Mesendoderm (in vitro differentiated cells): ENCODE data around the gene MYO16.
"Not testable (repeated sequence)": the region's sequence is repeated elsewhere in the genome, so short reads cannot be mapped to it uniquely, and the experiment has no call there.

Experiments used
- DNase-seq: peaks from one replicate; pipeline ENCODE4 v3.0.0; 2013
- H2AK5ac ChIP-seq: 2 replicates; pipeline ENCODE4 v1.6.1; 2013; ENCODE audit warnings: low read length, inconsistent platforms
- H2BK120ac ChIP-seq: 2 replicates; pipeline ENCODE4 v1.6.1; 2013; ENCODE audit warnings: low read depth, mild to moderate bottlenecking, low read length, moderate library complexity, mixed read lengths
- H2BK15ac ChIP-seq: replicated peaks from 2 replicates; pipeline ENCODE4 v1.6.1; 2013; ENCODE audit warnings: low read depth, mild to moderate bottlenecking, moderate library complexity
- H2BK5ac ChIP-seq: 2 replicates; pipeline ENCODE4 v1.6.1; 2013; ENCODE audit warnings: low read length, inconsistent platforms
- H3K18ac ChIP-seq: 2 replicates; pipeline ENCODE4 v1.6.1; 2013; ENCODE audit warnings: mild to moderate bottlenecking, low read length, mixed read lengths
- H3K23ac ChIP-seq: one replicate; pipeline ENCODE4 v1.6.1; 2013; ENCODE audit warnings: low read length
- H3K27ac ChIP-seq: 2 replicates; pipeline ENCODE4 v1.5.1; 2013; ENCODE audit warnings: low read depth, mild to moderate bottlenecking, inconsistent platforms, low read length, moderate library complexity
- H3K27me3 ChIP-seq: 2 replicates; pipeline ENCODE4 v1.6.1; 2013; ENCODE audit warnings: low read length, control low read depth, mild to moderate bottlenecking, inconsistent platforms; ENCODE audit not compliant: insufficient read depth, poor library complexity
- H3K36me3 ChIP-seq: 2 replicates; pipeline ENCODE4 v1.6.1; 2013; ENCODE audit warnings: low read length, inconsistent platforms; ENCODE audit not compliant: control insufficient read depth, insufficient read depth
- H3K4ac ChIP-seq: one replicate; pipeline ENCODE4 v1.6.1; 2013; ENCODE audit warnings: low read depth, mild to moderate bottlenecking, low read length, moderate library complexity
- H3K4me1 ChIP-seq: 2 replicates; pipeline ENCODE4 v1.6.1; 2013; ENCODE audit warnings: low read depth, low read length, inconsistent platforms; ENCODE audit not compliant: control insufficient read depth
- H3K4me2 ChIP-seq: 2 replicates; pipeline ENCODE4 v1.6.1; 2013; ENCODE audit warnings: low read length
- H3K4me3 ChIP-seq: 2 replicates; pipeline ENCODE4 v1.5.1; 2013; ENCODE audit warnings: mild to moderate bottlenecking, low read length
- H3K56ac ChIP-seq: one replicate; pipeline ENCODE4 v1.6.1; 2013; ENCODE audit warnings: low read length
- H3K79me1 ChIP-seq: 2 replicates; pipeline ENCODE4 v1.6.1; 2013; ENCODE audit warnings: low read length, inconsistent platforms
- H3K79me2 ChIP-seq: 2 replicates; pipeline ENCODE4 v1.6.1; 2013; ENCODE audit warnings: mild to moderate bottlenecking, low read length; ENCODE audit not compliant: control insufficient read depth, insufficient read depth
- H3K9ac ChIP-seq: 2 replicates; pipeline ENCODE4 v1.6.1; 2013; ENCODE audit warnings: low read length, inconsistent platforms
- H4K5ac ChIP-seq: one replicate; pipeline ENCODE4 v1.6.1; 2013; ENCODE audit warnings: low read length
- H4K8ac ChIP-seq: one replicate; pipeline ENCODE4 v1.6.1; 2013; ENCODE audit warnings: low read depth, mild to moderate bottlenecking, control low read depth, low read length, moderate library complexity
- WGBS: extraction: QIAGEN DNeasy Blood & Tissue Kit; methylation state at CpG from one replicate; pipeline ENCODE4 v1.1.7; 2013; ENCODE audit warnings: low lambda C conversion rate, missing lambda C conversion rate; ENCODE audit not compliant: insufficient coverage; ENCODE audit errors: extremely low coverage; 5-methylcytosine and 5-hydroxymethylcytosine counted together

Gene MYO16

GRCh38 chr13:108777421-108778420, 148.3 kb downstream of the MYO16 start:
- Histone ChIP-seq H3K9ac (no peak overlapping the region), H4K8ac (no peak overlapping the region), H3K4me1 (peaks cover 8% of the 10 kb centered on the region), H2BK5ac (peak overlapping the region; percentile 25), H2AK5ac (no peak overlapping the region), H3K56ac (no peak overlapping the region), H3K79me2 (no peaks in the 10 kb centered on the region), H2BK120ac (peak overlapping the region; percentile 86), H3K27ac (peak overlapping the region; percentile 78), H3K36me3 (no peaks in the 10 kb centered on the region), H3K18ac (peak overlapping the region; percentile 93), H2BK15ac (no peak overlapping the region), H3K27me3 (no peaks in the 10 kb centered on the region), H3K4me2 (no peak overlapping the region), H3K4ac (peak overlapping the region; percentile 90), H3K79me1 (no peaks in the 10 kb centered on the region), H3K4me3 (no peak overlapping the region), H3K23ac (no peak overlapping the region), H4K5ac (no peak overlapping the region)
- DNase-seq: peak; percentile 99
- no CpG with 5 or more reads among the region's 9 CpGs for WGBS

GRCh38 chr13:108779308-108779707, 149.9 kb downstream of the MYO16 start:
- no CpG with 5 or more reads among the region's 2 CpGs for WGBS
- H3K27ac ChIP-seq: no peak overlapping the region
- DNase-seq: peak; percentile 75
- H3K4ac ChIP-seq: no peak overlapping the region
- H2BK120ac ChIP-seq: no peak overlapping the region
- no peaks in the 10 kb centered on the region for H3K36me3 ChIP-seq
- H3K9ac ChIP-seq: no peak overlapping the region
- H3K79me1 ChIP-seq: no peaks in the 10 kb centered on the region
- H2AK5ac ChIP-seq: no peak overlapping the region
- H3K18ac ChIP-seq: no peak overlapping the region
- H3K4me2 ChIP-seq: no peak overlapping the region
- no peaks in the 10 kb centered on the region for H3K27me3 ChIP-seq
- H3K79me2 ChIP-seq: no peaks in the 10 kb centered on the region
- no peak overlapping the region for H3K56ac ChIP-seq
- H2BK15ac ChIP-seq: no peak overlapping the region
- no peak overlapping the region for H2BK5ac ChIP-seq
- no peak overlapping the region for H4K8ac ChIP-seq
- H4K5ac ChIP-seq: no peak overlapping the region
- H3K4me1 ChIP-seq: peaks cover 8% of the 10 kb centered on the region
- no peak overlapping the region for H3K23ac ChIP-seq
- H3K4me3 ChIP-seq: no peak overlapping the region

- WGBS: no CpG with 5 or more reads among the region's 3 CpGs
Observed at GRCh38 chr13:108780706-108781105, 151.3 kb downstream of the MYO16 start.

DNA sequence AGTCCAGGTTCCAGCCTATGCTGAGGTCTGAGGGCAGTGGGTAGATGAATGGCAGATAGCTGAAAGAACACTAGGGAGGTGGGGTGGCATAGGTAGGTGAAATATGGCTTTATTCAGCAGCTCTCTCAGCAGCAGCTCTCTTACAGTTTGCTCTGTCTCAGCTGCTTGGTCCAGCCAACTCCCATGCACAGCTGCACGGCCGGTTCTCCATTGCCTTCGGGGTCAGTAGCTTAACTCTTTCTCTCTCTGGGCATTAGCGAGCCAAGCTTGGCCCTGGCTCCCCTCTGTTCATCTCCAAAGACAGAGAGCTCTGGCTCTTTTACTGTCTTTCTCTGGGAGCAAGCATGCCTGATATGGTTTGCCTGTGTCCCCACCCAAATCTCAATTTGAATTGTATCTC, 151.9 kb downstream of the MYO16 start:
- Histone ChIP-seq H4K8ac (no peak overlapping the region), H3K79me1 (no peaks in the 10 kb centered on the region), H2BK15ac (no peak overlapping the region), H3K27me3 (no peaks in the 10 kb centered on the region), H3K4me3 (no peak overlapping the region), H2BK5ac (no peak overlapping the region), H4K5ac (no peak overlapping the region), H3K27ac (no peak overlapping the region), H3K79me2 (no peaks in the 10 kb centered on the region), H3K18ac (no peak overlapping the region), H2AK5ac (no peak overlapping the region), H3K4ac (no peak overlapping the region), H3K4me1 (no peaks in the 10 kb centered on the region), H3K23ac (no peak overlapping the region), H3K9ac (no peak overlapping the region), H3K36me3 (no peaks in the 10 kb centered on the region), H3K56ac (no peak overlapping the region), H3K4me2 (no peak overlapping the region), H2BK120ac (no peak overlapping the region)
- no peak for DNase-seq
- WGBS: no CpG with 5 or more reads among the region's 4 CpGs

More at GRCh38 chr13:108780706-108781105, 151.3 kb downstream of the MYO16 start:
- Histone ChIP-seq H3K18ac (no peak overlapping the region), H2AK5ac (no peak overlapping the region), H3K36me3 (no peaks in the 10 kb centered on the region), H3K79me1 (no peaks in the 10 kb centered on the region), H3K27me3 (no peaks in the 10 kb centered on the region), H3K4me2 (no peak overlapping the region), H4K8ac (no peak overlapping the region), H2BK5ac (no peak overlapping the region), H2BK15ac (peak overlapping the region; percentile 20), H3K56ac (no peak overlapping the region), H4K5ac (no peak overlapping the region), H3K79me2 (no peaks in the 10 kb centered on the region), H3K4ac (no peak overlapping the region), H3K27ac (no peak overlapping the region), H3K9ac (no peak overlapping the region), H3K4me3 (no peak overlapping the region), H2BK120ac (no peak overlapping the region), H3K23ac (no peak overlapping the region), H3K4me1 (peaks cover 5% of the 10 kb centered on the region)
- peak; percentile 5 for DNase-seq

DNA sequence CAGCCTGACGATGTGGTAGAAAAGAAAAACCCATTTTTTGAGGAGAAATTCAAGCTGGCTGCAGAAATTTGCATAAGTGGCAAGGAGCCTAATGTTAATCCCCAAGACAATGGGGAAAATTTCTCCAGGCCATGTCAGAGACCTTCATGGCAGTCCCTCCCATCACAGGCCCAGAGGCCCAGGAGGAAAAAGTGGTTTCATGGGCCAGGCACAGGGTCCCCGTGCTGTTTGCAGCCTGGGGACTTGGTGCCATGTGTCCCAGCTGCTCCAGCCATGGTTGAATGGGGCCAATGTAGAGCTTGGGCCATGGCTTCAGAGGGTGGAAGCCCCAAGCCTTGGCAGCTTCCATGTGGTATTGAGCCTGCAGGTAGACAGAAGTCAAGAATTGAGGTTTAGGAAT, 153.1 kb downstream of the MYO16 start:
- H4K8ac ChIP-seq, H3K56ac ChIP-seq, H4K5ac ChIP-seq, H3K4me2 ChIP-seq, H3K4me3 ChIP-seq, H3K9ac ChIP-seq, H3K4me1 ChIP-seq, H3K18ac ChIP-seq, H2BK5ac ChIP-seq, H2AK5ac ChIP-seq, H2BK15ac ChIP-seq, H3K27ac ChIP-seq, H2BK120ac ChIP-seq, H3K27me3 ChIP-seq, H3K79me1 ChIP-seq, H3K4ac ChIP-seq, DNase-seq, H3K36me3 ChIP-seq, H3K23ac ChIP-seq, H3K79me2 ChIP-seq: not testable (repeated sequence)
- no CpG with 5 or more reads among the region's 2 CpGs for WGBS
